NT2/D1 (cell line): ENCODE measurements around the gene APEX1.

Experiments used
- SUZ12 ChIP-seq: IDR thresholded peaks from 2 replicates; pipeline ENCODE4 v1.6.1; 2011; ENCODE audit not compliant: insufficient read length, insufficient read depth; ENCODE audit errors: extremely low read depth
- YY1 ChIP-seq: IDR thresholded peaks from 2 replicates; pipeline ENCODE4 v1.6.1; 2011; ENCODE audit not compliant: insufficient read length, insufficient read depth

GRCh38 chr14:20489093-20489994, 34.3 kb downstream of the APEX1 start:
- no peak for TF ChIP-seq YY1
- TF ChIP-seq SUZ12: no peak
